ENCODE measurements around the gene PPP1R3D. TPM values are rescaled to one million over a fixed set of nuclear protein-coding genes. Genes with fewer than 3 reads are reported as not detected.
A peak's percentile ranks its signal among the peaks of the same experiment; 100 is the strongest.

PPP1R3D gene
- total and polyA plus RNA-seq, 2 of the 8 experiments (the other 6 are each of a cell fraction or from before 2014, with no cell fraction given), result 1.4 to 3.9 TPM

DNA sequence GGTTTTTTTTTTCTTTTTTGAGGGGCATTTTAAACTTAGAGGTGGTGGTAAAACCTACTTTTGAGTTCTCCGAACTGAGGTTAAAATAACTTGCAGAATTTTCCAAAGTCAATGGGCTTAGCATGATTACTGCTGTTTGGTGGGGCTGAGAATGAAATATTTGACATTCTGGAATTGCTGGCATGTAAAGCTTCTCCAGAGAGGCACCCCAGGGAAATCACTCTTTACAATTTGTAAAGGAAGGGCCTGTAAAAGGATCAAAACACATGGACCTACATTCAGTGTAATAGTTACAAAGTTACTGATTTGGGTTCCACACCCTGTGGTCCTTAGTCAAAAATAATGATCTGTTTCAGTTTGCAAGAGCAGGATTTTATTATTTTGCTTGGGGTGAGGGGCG is 5.6 kb upstream of the PPP1R3D start:
- peaks cover 0 to 9% of the 10 kb centered on the region in 2 experiments; a peak in 1 of 4 replicates for H3K79me2 ChIP-seq (ENCODE audit: control insufficient read depth in 1 of 2, insufficient read depth in 2 of 2, low read length in 2 of 2)
- CTCF ChIA-PET (ENCODE audit: partially characterized antibody), result interaction anchor here (0.8 to 4.0 kb wide), 8 partner anchors 10 to 265 kb away, joined by 3 to 23 read pairs (median 5); partner anchors contain the start of gene SYCP2
- H3K4me1 ChIP-seq (replicated peaks in 1 of 4; ENCODE audit: control insufficient read depth in 3 of 4, insufficient read depth in 4 of 4, low read length in 3 of 4), result peaks cover 0 to 2% (median 0%) of the 10 kb centered on the region in 4 experiments; a peak in 2 of 7 replicates
- no peak overlapping the region for H2BK20ac ChIP-seq (ENCODE audit: low read length)
- peak overlapping the region in 1 of 4 experiments; percentile 8; a peak in 1 of 7 replicates for H3K9ac ChIP-seq (replicated peaks in 1 of 4; ENCODE audit: extremely low read depth in 1 of 4, low read depth in 3 of 4, low read length in 3 of 4)
- no peak overlapping the region for H3K27ac ChIP-seq (ENCODE audit: low read depth, low read length)
- TF ChIP-seq TEAD4 (IDR thresholded peaks at IDR 0.05; ENCODE audit: low read depth, low read length) (peak; percentile 28; the same call in 1 of the 2 replicates), NRF1 (IDR thresholded peaks at IDR 0.05; ENCODE audit: low read depth, low read length) (no peak)
- no peak overlapping the region for H4K5ac ChIP-seq (ENCODE audit: insufficient read length, low read depth, low read length)
- WGBS, 2 experiments (ENCODE audit: extremely low coverage in 1 of 2, insufficient coverage in 1 of 2, insufficient read length in 1 of 2, insufficient replicate concordance in 2 of 2, low coverage in 1 of 2, low lambda C conversion rate in 2 of 2, missing lambda C conversion rate in 1 of 2), result 64% methylated on average over 2 of the region's 2 CpGs; no CpG with 5 or more reads in 1 of the 2 experiments
- H4K20me1 ChIP-seq (replicated peaks in 1 of 2; ENCODE audit: control insufficient read depth in 1 of 2, insufficient read depth in 2 of 2, low read length in 2 of 2), result peaks cover 0 to 2% of the 10 kb centered on the region in 2 experiments
- no peaks in the 10 kb centered on the region for H3K79me1 ChIP-seq (ENCODE audit: low read depth, low read length)
- H2AFZ ChIP-seq (ENCODE audit: low read length), result no peak overlapping the region
- no peak overlapping the region for H3K4ac ChIP-seq (replicated peaks; ENCODE audit: insufficient read length, low read depth, low read length)
- no peak overlapping the region for H4K91ac ChIP-seq (replicated peaks; ENCODE audit: insufficient read length, low read length)
- H3K27me3 ChIP-seq (replicated peaks in 1 of 4; ENCODE audit: control insufficient read depth in 3 of 4, extremely low read depth in 1 of 4, insufficient read depth in 3 of 4, low read length in 3 of 4), result no peaks in the 10 kb centered on the region
- H3K23ac ChIP-seq (ENCODE audit: insufficient read length), result no peak overlapping the region
- H3K4me2 ChIP-seq (ENCODE audit: insufficient read depth in 1 of 2, low read depth in 2 of 2, low read length in 2 of 2), result 0 out of 4 replicates have a peak overlapping the region, but pooled peaks of 1 of the 2 experiments have one; percentile 17
- H2AK5ac ChIP-seq (ENCODE audit: low read depth, low read length), result no peak overlapping the region
- no peak overlapping the region for H3K18ac ChIP-seq (ENCODE audit: extremely low read depth, low read length)
- DNase-seq (ENCODE audit: low read depth in 1 of 2, low spot score in 2 of 2) (no peak), FAIRE-seq (no peak)
- no peak overlapping the region for H4K8ac ChIP-seq (ENCODE audit: extremely low read depth, insufficient read depth, low read length)
- no peak overlapping the region for H3K56ac ChIP-seq (replicated peaks; ENCODE audit: insufficient read length, low read depth, low read length)
- H2BK12ac ChIP-seq (ENCODE audit: low read depth, low read length), result no peak overlapping the region
- no peak overlapping the region for H3K14ac ChIP-seq (ENCODE audit: insufficient read length)
- no peak overlapping the region for H2BK120ac ChIP-seq (replicated peaks; ENCODE audit: low read depth, low read length)
- H3K9me3 ChIP-seq (ENCODE audit: insufficient read depth in 2 of 2, low read depth in 1 of 2, low read length in 1 of 2), result no peaks in the 10 kb centered on the region
- H2BK5ac ChIP-seq (ENCODE audit: low read depth, low read length), result no peak overlapping the region
- H3K4me3 ChIP-seq (ENCODE audit: extremely low read depth in 1 of 4, insufficient read depth in 2 of 4, low read depth in 3 of 4, low read length in 4 of 4), result peak overlapping the region in 1 of 4 experiments; percentile 10; a peak in 1 of 8 replicates
- peaks cover 4% of the 10 kb centered on the region; the same call in 1 of the 2 replicates for H3K23me2 ChIP-seq (ENCODE audit: low read depth, low read length)
- H2BK15ac ChIP-seq (ENCODE audit: low read length), result no peak overlapping the region
- H3K36me3 ChIP-seq (ENCODE audit: control insufficient read depth in 2 of 4, insufficient read depth in 4 of 4, low read length in 3 of 4), result peaks cover 0 to 17% (median 4%) of the 10 kb centered on the region in 4 experiments; a peak in 3 of 8 replicates
- POLR2A ChIA-PET (ENCODE audit: partially characterized antibody), result interaction anchor here (1.5 kb wide), 1 partner anchor 10 kb away, joined by 5 read pairs; no protein-coding TSS in a partner anchor

Data from H1 (cell line).